ENCODE measurements around the gene SAMD4A. TPM values are rescaled to one million over a fixed set of nuclear protein-coding genes. Genes with fewer than 3 reads are reported as not detected.

The SAMD4A gene
- polyA plus RNA-seq, 3 donors = 3.2 to 8.6 (median 4.2) TPM

DNA sequence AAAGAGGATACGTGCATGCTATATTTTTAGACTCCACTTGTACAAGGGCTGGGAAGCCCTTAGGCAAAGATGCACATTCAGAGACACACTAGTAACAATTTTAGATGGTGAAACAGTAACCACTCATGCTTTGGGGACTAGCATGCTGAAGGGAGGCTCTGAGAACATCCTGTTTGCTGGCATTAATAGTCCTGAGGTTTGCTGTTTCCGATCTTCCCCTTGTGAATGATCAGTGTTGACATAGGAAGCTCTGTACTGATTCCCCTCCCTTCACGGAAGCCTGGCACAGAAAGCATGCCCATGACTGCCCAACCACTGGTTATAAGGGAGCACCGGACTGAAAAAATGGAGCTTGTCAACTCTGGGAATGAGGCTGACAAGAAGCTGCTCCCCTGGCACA is 171.1 kb downstream of the SAMD4A start:
- H3K36me3 Mint-ChIP-seq = no peaks in the 10 kb centered on the region

DNA sequence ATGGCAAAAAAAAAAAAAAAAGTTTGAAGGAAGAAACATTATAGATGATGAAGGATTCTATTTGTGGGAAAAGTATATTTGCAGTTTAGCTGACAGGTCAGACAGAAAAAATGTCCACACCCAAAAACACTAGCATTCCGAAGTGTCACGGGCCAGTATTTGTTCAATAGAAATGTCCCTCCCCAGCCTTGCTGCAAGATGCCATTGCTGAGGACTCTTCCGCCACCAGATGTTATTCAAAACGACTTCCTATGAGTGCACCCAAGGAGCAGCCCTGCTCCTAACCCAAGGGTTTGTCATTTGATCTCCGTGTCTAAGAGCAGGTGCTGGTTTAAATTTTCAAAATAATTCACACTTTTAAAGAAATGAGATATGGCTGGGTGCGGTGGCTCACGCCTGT is 172.6 kb downstream of the SAMD4A start:
- Mint-ChIP-seq H3K4me1 (peaks cover 4% of the 10 kb centered on the region), H3K4me3 (no peak overlapping the region), H3K9me3 (peaks cover 0 to 2% (median 0%) of the 10 kb centered on the region in 7 donors), H3K27ac (no peak overlapping the region), H3K27me3 (ENCODE audit: low read depth in 3 of 3) (peaks cover 0 to 4% (median 0%) of the 10 kb centered on the region in 3 donors), H3K36me3 (no peaks in the 10 kb centered on the region)
- 86% methylated on average over 3 of the region's 7 CpGs for WGBS (ENCODE audit: insufficient coverage)
- no peaks in the 10 kb centered on the region for H3K4me1 ChIP-seq (ENCODE audit: control insufficient read depth in 1 of 2, insufficient read depth in 2 of 2, low read length in 2 of 2)
- no peak overlapping the region for H3K4me3 ChIP-seq (replicated peaks in 1 of 3; ENCODE audit: low read depth in 2 of 3, low read length in 3 of 3)
- no peak overlapping the region for H3K4me2 ChIP-seq (replicated peaks; ENCODE audit: extremely low read depth, low read length, poor library complexity, severe bottlenecking)
- no peak overlapping the region for H3K9ac ChIP-seq (ENCODE audit: insufficient read depth, low read length, poor library complexity, severe bottlenecking)
- H3K79me2 ChIP-seq (ENCODE audit: insufficient read depth, low read length) = no peaks in the 10 kb centered on the region
- DNase-seq = no peak
- H4K20me1 ChIP-seq (ENCODE audit: insufficient read depth, low read length) = no peaks in the 10 kb centered on the region
- TF ChIP-seq, protein P1, sequence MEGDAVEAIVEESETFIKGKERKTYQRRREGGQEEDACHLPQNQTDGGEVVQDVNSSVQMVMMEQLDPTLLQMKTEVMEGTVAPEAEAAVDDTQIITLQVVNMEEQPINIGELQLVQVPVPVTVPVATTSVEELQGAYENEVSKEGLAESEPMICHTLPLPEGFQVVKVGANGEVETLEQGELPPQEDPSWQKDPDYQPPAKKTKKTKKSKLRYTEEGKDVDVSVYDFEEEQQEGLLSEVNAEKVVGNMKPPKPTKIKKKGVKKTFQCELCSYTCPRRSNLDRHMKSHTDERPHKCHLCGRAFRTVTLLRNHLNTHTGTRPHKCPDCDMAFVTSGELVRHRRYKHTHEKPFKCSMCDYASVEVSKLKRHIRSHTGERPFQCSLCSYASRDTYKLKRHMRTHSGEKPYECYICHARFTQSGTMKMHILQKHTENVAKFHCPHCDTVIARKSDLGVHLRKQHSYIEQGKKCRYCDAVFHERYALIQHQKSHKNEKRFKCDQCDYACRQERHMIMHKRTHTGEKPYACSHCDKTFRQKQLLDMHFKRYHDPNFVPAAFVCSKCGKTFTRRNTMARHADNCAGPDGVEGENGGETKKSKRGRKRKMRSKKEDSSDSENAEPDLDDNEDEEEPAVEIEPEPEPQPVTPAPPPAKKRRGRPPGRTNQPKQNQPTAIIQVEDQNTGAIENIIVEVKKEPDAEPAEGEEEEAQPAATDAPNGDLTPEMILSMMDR (IDR thresholded peaks at IDR 0.05) = no peak
- H2AFZ ChIP-seq (ENCODE audit: insufficient read depth, low read depth, low read length, poor library complexity, severe bottlenecking) = no peak overlapping the region
- H3K36me3 ChIP-seq (replicated peaks in 1 of 2; ENCODE audit: control insufficient read depth in 1 of 2, insufficient read depth in 2 of 2, low read length in 2 of 2) = no peaks in the 10 kb centered on the region
- no peaks in the 10 kb centered on the region for H3K9me3 ChIP-seq (replicated peaks in 1 of 2; ENCODE audit: control insufficient read depth in 1 of 2, insufficient read depth in 1 of 2, low read length in 2 of 2)
- no peak overlapping the region for H3K27ac ChIP-seq (ENCODE audit: low read depth in 1 of 2, low read length in 2 of 2)
- intact Hi-C loops (cut with micrococcal nuclease) = no loop called here
- H3K27me3 ChIP-seq (ENCODE audit: control insufficient read depth in 2 of 2, insufficient read depth in 2 of 2, low read length in 2 of 2) = no peaks in the 10 kb centered on the region

More for the DNA sequence above, 171.1 kb downstream of the SAMD4A start:
- Histone ChIP-seq H3K27ac (ENCODE audit: low read depth in 1 of 2, low read length in 2 of 2) (no peak overlapping the region), H3K9me3 (replicated peaks in 1 of 2; ENCODE audit: control insufficient read depth in 1 of 2, insufficient read depth in 1 of 2, low read length in 2 of 2) (no peaks in the 10 kb centered on the region), H3K36me3 (replicated peaks in 1 of 2; ENCODE audit: control insufficient read depth in 1 of 2, insufficient read depth in 2 of 2, low read length in 2 of 2) (no peaks in the 10 kb centered on the region), H4K20me1 (ENCODE audit: insufficient read depth, low read length) (no peaks in the 10 kb centered on the region), H3K9ac (ENCODE audit: insufficient read depth, low read length, poor library complexity, severe bottlenecking) (no peak overlapping the region), H2AFZ (ENCODE audit: insufficient read depth, low read depth, low read length, poor library complexity, severe bottlenecking) (no peak overlapping the region), H3K4me2 (replicated peaks; ENCODE audit: extremely low read depth, low read length, poor library complexity, severe bottlenecking) (no peak overlapping the region), H3K4me3 (replicated peaks in 1 of 3; ENCODE audit: low read depth in 2 of 3, low read length in 3 of 3) (no peak overlapping the region), H3K4me1 (ENCODE audit: control insufficient read depth in 1 of 2, insufficient read depth in 2 of 2, low read length in 2 of 2) (no peaks in the 10 kb centered on the region), H3K79me2 (ENCODE audit: insufficient read depth, low read length) (no peaks in the 10 kb centered on the region), H3K27me3 (ENCODE audit: control insufficient read depth in 2 of 2, insufficient read depth in 2 of 2, low read length in 2 of 2) (no peaks in the 10 kb centered on the region)
- Mint-ChIP-seq H3K4me3 (no peak overlapping the region), H3K27ac (no peak overlapping the region), H3K4me1 (peaks cover 4% of the 10 kb centered on the region), H3K27me3 (ENCODE audit: low read depth in 3 of 3) (peaks cover 0 to 3% (median 0%) of the 10 kb centered on the region in 3 donors), H3K9me3 (peaks cover 0 to 2% (median 0%) of the 10 kb centered on the region in 7 donors)
- TF ChIP-seq, protein P1 (IDR thresholded peaks at IDR 0.05) = no peak
- 16% methylated on average over 3 of the region's 4 CpGs for WGBS (ENCODE audit: insufficient coverage)
- no peak for DNase-seq
- intact Hi-C loops (cut with micrococcal nuclease) = no loop called here
